Measurements from ENCODE around the gene FAM180A.

Gene FAM180A

GRCh38 chr7:135726911-135727673 is 21.5 kb downstream of the FAM180A start:
- H3K9me3 Mint-ChIP-seq = no peaks in the 10 kb centered on the region
- ATAC-seq (replicated peaks; ENCODE audit: extremely low read depth, poor library complexity, severe bottlenecking) (no peak), DNase-seq (ENCODE audit: low spot score in 2 of 2) (no peak)
- no peak overlapping the region for H3K4me3 Mint-ChIP-seq
- H3K27ac Mint-ChIP-seq (ENCODE audit: low read depth) = no peak overlapping the region
- no peaks in the 10 kb centered on the region for H3K4me1 Mint-ChIP-seq
- H3K36me3 Mint-ChIP-seq (ENCODE audit: insufficient read depth) = no peaks in the 10 kb centered on the region
- H3K27me3 Mint-ChIP-seq = peaks cover 52% of the 10 kb centered on the region

GRCh38 chr7:135726276-135726788 is 22.3 kb downstream of the FAM180A start:
- H3K9me3 Mint-ChIP-seq = no peaks in the 10 kb centered on the region
- DNase-seq (ENCODE audit: low spot score in 2 of 2) (no peak), ATAC-seq (replicated peaks; ENCODE audit: extremely low read depth, poor library complexity, severe bottlenecking) (no peak)
- H3K4me3 Mint-ChIP-seq = no peak overlapping the region
- H3K4me1 Mint-ChIP-seq = no peaks in the 10 kb centered on the region
- H3K27ac Mint-ChIP-seq (ENCODE audit: low read depth) = no peak overlapping the region
- peaks cover 59% of the 10 kb centered on the region for H3K27me3 Mint-ChIP-seq
- no peaks in the 10 kb centered on the region for H3K36me3 Mint-ChIP-seq (ENCODE audit: insufficient read depth)

- no peak for ATAC-seq (replicated peaks; ENCODE audit: extremely low read depth, poor library complexity, severe bottlenecking)
- Mint-ChIP-seq H3K4me3 (no peak overlapping the region), H3K27me3 (peaks cover 70% of the 10 kb centered on the region), H3K9me3 (no peaks in the 10 kb centered on the region), H3K36me3 (ENCODE audit: insufficient read depth) (no peaks in the 10 kb centered on the region), H3K27ac (ENCODE audit: low read depth) (no peak overlapping the region), H3K4me1 (no peaks in the 10 kb centered on the region)
- DNase-seq (ENCODE audit: low spot score in 2 of 2) = no peak
These were observed 25.2 kb downstream of the FAM180A start for GRCh38 chr7:135723411-135723810.

GRCh38 chr7:135721198-135721820 is 27.3 kb downstream of the FAM180A start:
- Mint-ChIP-seq H3K36me3 (ENCODE audit: insufficient read depth) (no peaks in the 10 kb centered on the region), H3K27me3 (peaks cover 49% of the 10 kb centered on the region), H3K9me3 (no peaks in the 10 kb centered on the region), H3K27ac (ENCODE audit: low read depth) (no peak overlapping the region), H3K4me1 (no peaks in the 10 kb centered on the region), H3K4me3 (no peak overlapping the region)
- DNase-seq (ENCODE audit: low spot score in 2 of 2) = no peak
- ATAC-seq (replicated peaks; ENCODE audit: extremely low read depth, poor library complexity, severe bottlenecking) = no peak

GRCh38 chr7:135719688-135720087 is 28.9 kb downstream of the FAM180A start:
- H3K27me3 Mint-ChIP-seq = peaks cover 35% of the 10 kb centered on the region
- no peaks in the 10 kb centered on the region for H3K36me3 Mint-ChIP-seq (ENCODE audit: insufficient read depth)
- DNase-seq (ENCODE audit: low spot score in 2 of 2) (no peak), ATAC-seq (replicated peaks; ENCODE audit: extremely low read depth, poor library complexity, severe bottlenecking) (no peak)
- no peak overlapping the region for H3K4me3 Mint-ChIP-seq
- H3K4me1 Mint-ChIP-seq = no peaks in the 10 kb centered on the region
- H3K27ac Mint-ChIP-seq (ENCODE audit: low read depth) = no peak overlapping the region
- no peaks in the 10 kb centered on the region for H3K9me3 Mint-ChIP-seq

- Mint-ChIP-seq H3K27ac (ENCODE audit: low read depth) (no peak overlapping the region), H3K36me3 (ENCODE audit: insufficient read depth) (no peaks in the 10 kb centered on the region), H3K4me3 (no peak overlapping the region), H3K27me3 (peaks cover 30% of the 10 kb centered on the region), H3K9me3 (no peaks in the 10 kb centered on the region), H3K4me1 (no peaks in the 10 kb centered on the region)
- ATAC-seq (replicated peaks; ENCODE audit: extremely low read depth, poor library complexity, severe bottlenecking) (no peak), DNase-seq (ENCODE audit: low spot score in 2 of 2) (no peak)
These were observed 29.7 kb downstream of the FAM180A start for GRCh38 chr7:135718794-135719437.

DNA sequence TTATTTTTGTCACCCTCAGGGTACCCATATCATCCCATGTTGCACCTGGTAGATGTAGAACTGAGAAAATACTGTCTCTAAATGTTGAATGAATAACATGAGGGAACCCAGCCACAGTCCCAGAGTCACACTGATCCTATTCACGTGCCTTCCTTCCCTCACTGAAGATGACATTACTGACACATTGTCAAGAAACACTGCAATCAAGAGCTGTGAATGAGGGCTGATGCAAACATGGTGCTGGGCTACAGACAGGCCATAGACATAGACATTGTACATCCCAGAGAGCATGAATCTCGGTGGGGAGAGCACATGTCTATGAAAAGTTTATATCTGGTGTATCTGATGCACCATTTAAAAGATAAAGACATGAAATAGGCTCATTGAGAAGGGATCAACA is 30.4 kb downstream of the FAM180A start:
- H3K27ac Mint-ChIP-seq (ENCODE audit: low read depth) = no peak overlapping the region
- ATAC-seq (replicated peaks; ENCODE audit: extremely low read depth, poor library complexity, severe bottlenecking) (no peak), DNase-seq (ENCODE audit: low spot score in 2 of 2) (no peak)
- H3K36me3 Mint-ChIP-seq (ENCODE audit: insufficient read depth) = no peaks in the 10 kb centered on the region
- no peaks in the 10 kb centered on the region for H3K9me3 Mint-ChIP-seq
- no peak overlapping the region for H3K4me3 Mint-ChIP-seq
- no peaks in the 10 kb centered on the region for H3K4me1 Mint-ChIP-seq
- peaks cover 23% of the 10 kb centered on the region for H3K27me3 Mint-ChIP-seq

DNA sequence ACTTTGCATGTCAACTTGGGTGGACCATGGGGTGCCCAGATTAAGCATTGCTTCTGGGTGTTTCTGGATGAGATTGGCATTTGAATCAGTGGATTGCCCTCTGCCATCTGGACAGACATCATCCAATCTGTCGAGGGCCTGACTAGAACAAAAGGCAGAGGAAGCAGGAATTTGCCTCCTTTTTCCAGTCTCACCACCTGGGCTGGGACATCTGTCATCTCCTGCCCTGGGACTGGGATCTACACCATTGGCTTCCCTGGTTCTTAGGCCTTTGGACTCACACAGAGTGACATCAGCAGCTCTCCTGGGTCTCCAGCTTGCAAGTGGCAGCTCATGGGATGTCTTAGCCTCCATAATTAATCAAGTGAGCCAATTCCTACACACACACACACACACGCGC is 30.9 kb downstream of the FAM180A start:
- DNase-seq (ENCODE audit: low spot score in 2 of 2) (no peak), ATAC-seq (replicated peaks; ENCODE audit: extremely low read depth, poor library complexity, severe bottlenecking) (no peak)
- no peak overlapping the region for H3K27ac Mint-ChIP-seq (ENCODE audit: low read depth)
- H3K36me3 Mint-ChIP-seq (ENCODE audit: insufficient read depth) = no peaks in the 10 kb centered on the region
- H3K27me3 Mint-ChIP-seq = peaks cover 21% of the 10 kb centered on the region
- H3K4me1 Mint-ChIP-seq = no peaks in the 10 kb centered on the region
- no peak overlapping the region for H3K4me3 Mint-ChIP-seq
- H3K9me3 Mint-ChIP-seq = no peaks in the 10 kb centered on the region

- no peak for DNase-seq (ENCODE audit: low spot score in 2 of 2)
- Mint-ChIP-seq H3K27ac (ENCODE audit: low read depth) (no peak overlapping the region), H3K27me3 (peaks cover 16% of the 10 kb centered on the region), H3K9me3 (no peaks in the 10 kb centered on the region), H3K4me3 (no peak overlapping the region), H3K36me3 (ENCODE audit: insufficient read depth) (no peaks in the 10 kb centered on the region), H3K4me1 (no peaks in the 10 kb centered on the region)
- no peak for ATAC-seq (replicated peaks; ENCODE audit: extremely low read depth, poor library complexity, severe bottlenecking)
These were observed 31.9 kb downstream of the FAM180A start for GRCh38 chr7:135716677-135717238.

- H3K9me3 Mint-ChIP-seq = no peaks in the 10 kb centered on the region
These were observed 32.9 kb downstream of the FAM180A start for GRCh38 chr7:135715673-135716072.

GRCh38 chr7:135715055-135715522 is 33.5 kb downstream of the FAM180A start:
- H3K9me3 Mint-ChIP-seq = no peaks in the 10 kb centered on the region
- no peak overlapping the region for H3K27ac Mint-ChIP-seq (ENCODE audit: low read depth)

More at GRCh38 chr7:135715673-135716072, 32.9 kb downstream of the FAM180A start:
- H3K4me1 Mint-ChIP-seq = no peaks in the 10 kb centered on the region
- no peak overlapping the region for H3K4me3 Mint-ChIP-seq
- H3K27ac Mint-ChIP-seq (ENCODE audit: low read depth) = no peak overlapping the region
- H3K27me3 Mint-ChIP-seq = peaks cover 5% of the 10 kb centered on the region
- H3K36me3 Mint-ChIP-seq (ENCODE audit: insufficient read depth) = no peaks in the 10 kb centered on the region
- no peak for DNase-seq (ENCODE audit: low spot score in 2 of 2)
- no peak for ATAC-seq (replicated peaks; ENCODE audit: extremely low read depth, poor library complexity, severe bottlenecking)

GRCh38 chr7:135714534-135715009 is 34.0 kb downstream of the FAM180A start:
- DNase-seq (ENCODE audit: low spot score in 2 of 2) (no peak), ATAC-seq (replicated peaks; ENCODE audit: extremely low read depth, poor library complexity, severe bottlenecking) (no peak)
- Mint-ChIP-seq H3K27ac (ENCODE audit: low read depth) (no peak overlapping the region), H3K36me3 (ENCODE audit: insufficient read depth) (no peaks in the 10 kb centered on the region), H3K27me3 (no peaks in the 10 kb centered on the region), H3K4me3 (no peak overlapping the region), H3K9me3 (no peaks in the 10 kb centered on the region), H3K4me1 (no peaks in the 10 kb centered on the region)

More at GRCh38 chr7:135715055-135715522, 33.5 kb downstream of the FAM180A start:
- no peaks in the 10 kb centered on the region for H3K36me3 Mint-ChIP-seq (ENCODE audit: insufficient read depth)
- no peak overlapping the region for H3K4me3 Mint-ChIP-seq
- H3K4me1 Mint-ChIP-seq = no peaks in the 10 kb centered on the region
- DNase-seq (ENCODE audit: low spot score in 2 of 2) (no peak), ATAC-seq (replicated peaks; ENCODE audit: extremely low read depth, poor library complexity, severe bottlenecking) (no peak)
- no peaks in the 10 kb centered on the region for H3K27me3 Mint-ChIP-seq

All from central memory CD8-positive, alpha-beta T cell (primary cell).